ENCODE measurements around the gene U2SURP.
A peak's percentile ranks its signal among the peaks of the same experiment; 100 is the strongest.

U2SURP gene

GRCh38 chr3:143001369-143002082 is at the start of gene U2SURP:
Gene U2SURP (plus strand): TSS chr3:143001570. CDS start chr3:143001629, 59 bp downstream.
- DNase-seq (ENCODE audit: low spot score) (peak; percentile 93), FAIRE-seq (peak; percentile 17)

GRCh38 chr3:142951794-142952193 is 49.6 kb upstream of the U2SURP start:
- FAIRE-seq (no peak), DNase-seq (ENCODE audit: low spot score) (no peak)

- no peak for FAIRE-seq
- DNase-seq (ENCODE audit: low spot score) = no peak
Measured at GRCh38 chr3:142952272-142953193, 48.8 kb upstream of the U2SURP start.

- FAIRE-seq (no peak), DNase-seq (ENCODE audit: low spot score) (no peak)
Measured at GRCh38 chr3:142953443-142953842, 47.9 kb upstream of the U2SURP start.

- DNase-seq (ENCODE audit: low spot score) (peak; percentile 36), FAIRE-seq (no peak)
Measured at GRCh38 chr3:142958707-142959106, 42.7 kb upstream of the U2SURP start.

- FAIRE-seq (no peak), DNase-seq (ENCODE audit: low spot score) (no peak)
Measured at GRCh38 chr3:142960322-142960850, 41.0 kb upstream of the U2SURP start.

- FAIRE-seq (no peak), DNase-seq (ENCODE audit: low spot score) (no peak)
Measured at GRCh38 chr3:142961539-142961938, 39.8 kb upstream of the U2SURP start.

GRCh38 chr3:142962175-142962519 is 39.2 kb upstream of the U2SURP start:
- FAIRE-seq = no peak

GRCh38 chr3:142962520-142963233 is 38.7 kb upstream of the U2SURP start:
- DNase-seq (ENCODE audit: low spot score) = no peak
- no peak for FAIRE-seq

More at GRCh38 chr3:142962175-142962519, 39.2 kb upstream of the U2SURP start:
- no peak for DNase-seq (ENCODE audit: low spot score)

GRCh38 chr3:142963234-142963515 is 38.2 kb upstream of the U2SURP start:
- no peak for DNase-seq (ENCODE audit: low spot score)
- FAIRE-seq = no peak

- no peak for DNase-seq (ENCODE audit: low spot score)
- no peak for FAIRE-seq
Measured at GRCh38 chr3:142963516-142964448, 37.6 kb upstream of the U2SURP start, which contains the start of gene PAQR9. Gene PAQR9 (minus strand): TSS chr3:142963674. CDS start chr3:142963336, 338 bp downstream.

GRCh38 chr3:142965581-142965980 is 35.8 kb upstream of the U2SURP start:
- DNase-seq (ENCODE audit: low spot score) = no peak

GRCh38 chr3:142966808-142967207 is 34.6 kb upstream of the U2SURP start:
- FAIRE-seq (no peak), DNase-seq (ENCODE audit: low spot score) (no peak)

More at GRCh38 chr3:142965581-142965980, 35.8 kb upstream of the U2SURP start:
- no peak for FAIRE-seq

- DNase-seq (ENCODE audit: low spot score) = no peak
- FAIRE-seq = no peak
Measured at GRCh38 chr3:142968319-142969025, 32.9 kb upstream of the U2SURP start.

- no peak for FAIRE-seq
- DNase-seq (ENCODE audit: low spot score) = no peak
Measured at GRCh38 chr3:142971431-142971830, 29.9 kb upstream of the U2SURP start.

GRCh38 chr3:142972092-142972753 is 29.1 kb upstream of the U2SURP start:
- no peak for DNase-seq (ENCODE audit: low spot score)
- no peak for FAIRE-seq

- FAIRE-seq = no peak
- no peak for DNase-seq (ENCODE audit: low spot score)
Measured at GRCh38 chr3:142973217-142974009, 28.0 kb upstream of the U2SURP start.

GRCh38 chr3:142975316-142975995 is 25.9 kb upstream of the U2SURP start:
- no peak for DNase-seq (ENCODE audit: low spot score)
- no peak for FAIRE-seq

Measured in urothelium cell line (cell line).